HepG2 (cell line): ENCODE measurements around the gene PISD. TPM values are rescaled to one million over a fixed set of nuclear protein-coding genes. Genes with fewer than 3 reads are reported as not detected.
A peak's percentile ranks its signal among the peaks of the same experiment; 100 is the strongest.

ENCODE experiments used
- FOXM1 ChIP-seq: sonication (generic); formaldehyde crosslinking; IDR thresholded peaks from 2 replicates; pipeline ENCODE4 v1.5.0; 2020; ENCODE audit warnings: missing genetic modification reagents
- GLI4 ChIP-seq: sonication (generic); formaldehyde crosslinking; IDR thresholded peaks from 2 replicates; pipeline ENCODE4 v1.5.1; 2020; ENCODE audit warnings: missing genetic modification reagents, mild to moderate bottlenecking, moderate library complexity, borderline replicate concordance
- NFYB ChIP-seq: sonication (generic); formaldehyde crosslinking; IDR thresholded peaks from 2 replicates; pipeline ENCODE4 v1.4.0; 2020; ENCODE audit warnings: missing genetic modification reagents
- RAD21 ChIP-seq: fragments of 450-650 bp; formaldehyde crosslinking; IDR thresholded peaks from 2 replicates; pipeline ENCODE4 v1.5.0; 2020; ENCODE audit warnings: mild to moderate bottlenecking
- SIN3A ChIP-seq: IDR thresholded peaks from 2 replicates; pipeline ENCODE4 v1.6.1; 2011; ENCODE audit warnings: low read depth, mild to moderate bottlenecking, control low read depth, low read length, borderline replicate concordance
- SUZ12 ChIP-seq: fragments of 150-350 bp; IDR thresholded peaks from 2 replicates; pipeline ENCODE4 v1.6.1; 2014; ENCODE audit warnings: low read depth, low read length
- THAP11 ChIP-seq: IDR thresholded peaks from 2 replicates; pipeline ENCODE4 v1.6.1; 2016; ENCODE audit warnings: missing biosample characterization, missing genetic modification reagents
- ZNF10 ChIP-seq: sonication (generic); formaldehyde crosslinking; IDR thresholded peaks from 2 replicates; pipeline ENCODE4 v1.4.0; 2020; ENCODE audit warnings: mild to moderate bottlenecking, low read depth, missing genetic modification reagents, borderline replicate concordance
- ZNF256 ChIP-seq: sonication (generic); formaldehyde crosslinking; conservative IDR thresholded peaks from 2 replicates; pipeline ENCODE4 v1.4.0; 2020; ENCODE audit warnings: missing genetic modification reagents
- ZNF33B ChIP-seq: sonication (generic); formaldehyde crosslinking; IDR thresholded peaks from 2 replicates; pipeline ENCODE4 v1.5.1; 2020; ENCODE audit warnings: mild to moderate bottlenecking, missing genetic modification reagents
- ZNF343 ChIP-seq: sonication (generic); formaldehyde crosslinking; IDR thresholded peaks from 2 replicates; pipeline ENCODE4 v1.4.0; 2020; ENCODE audit warnings: mild to moderate bottlenecking, missing genetic modification reagents
- ZNF577 ChIP-seq: sonication (generic); formaldehyde crosslinking; IDR thresholded peaks from 2 replicates; pipeline ENCODE4 v1.4.0; 2020; ENCODE audit warnings: mild to moderate bottlenecking, low read depth, missing genetic modification reagents, borderline replicate concordance
- ZNF747 ChIP-seq: sonication (generic); formaldehyde crosslinking; IDR thresholded peaks from 2 replicates; pipeline ENCODE4 v1.8.1; 2023; ENCODE audit warnings: missing genetic modification reagents, mild to moderate bottlenecking, borderline replicate concordance
- ZZZ3 ChIP-seq: sonication (generic); formaldehyde crosslinking; IDR thresholded peaks from 2 replicates; pipeline ENCODE4 v1.4.0; 2020; ENCODE audit warnings: missing genetic modification reagents, mild to moderate bottlenecking, borderline replicate concordance
- polyA plus RNA-seq, 8 experiments: library from polyadenylated mRNA; depleted of rRNA in 3 of 8; stranded (reverse) in 7 of 8; unstranded in 1 of 8; fragments of >200 nt; fragmentation: Illumina TruSeq in 4 of 8; extraction: Trizol in 4 of 8; gene quantifications; 2 replicates each; pipeline versions ENCODE4 v1.2.1 to v1.2.3, GENCODE V29; 2011 to 2016; ENCODE audit warnings: low read depth in 4 of 8, missing spikeins in 1 of 8, mixed read lengths in 1 of 8; ENCODE audit not compliant: insufficient read depth in 1 of 8
- total RNA-seq, 5 experiments: library from RNA; depleted of rRNA; stranded (reverse); fragments of >200 nt; fragmentation: Illumina TruSeq; extraction: Trizol; gene quantifications; 2 replicates each; pipeline ENCODE4 v1.2.3, GENCODE V29; 2016; ENCODE audit warnings: low read depth in 1 of 5
- TF ChIP-seq, protein P1 (sequence below): sonication (generic); formaldehyde crosslinking; IDR thresholded peaks from 2 replicates; pipeline ENCODE4 v1.4.0; 2020; ENCODE audit warnings: missing genetic modification reagents, mild to moderate bottlenecking, borderline replicate concordance
- TF ChIP-seq, protein P2 (sequence below): sonication (generic); formaldehyde crosslinking; IDR thresholded peaks from 2 replicates; pipeline ENCODE4 v1.5.0; 2020; ENCODE audit warnings: mild to moderate bottlenecking, missing genetic modification reagents
- TF ChIP-seq, protein P3 (sequence below): sonication (generic); formaldehyde crosslinking; IDR thresholded peaks from 2 replicates; pipeline ENCODE4 v1.8.1; 2022; ENCODE audit warnings: low read depth, mild to moderate bottlenecking, missing genetic modification reagents
- TF ChIP-seq, protein P4 (sequence below): IDR thresholded peaks from 2 replicates; pipeline ENCODE4 v1.6.1; 2016; ENCODE audit warnings: control low read depth
- TF ChIP-seq, protein P5 (sequence below): sonication (generic); formaldehyde crosslinking; conservative IDR thresholded peaks from 2 replicates; pipeline ENCODE4 v1.8.0; 2022; ENCODE audit warnings: mild to moderate bottlenecking, moderate library complexity, missing genetic modification reagents

The PISD gene
- total and polyA plus RNA-seq, 2 of the 13 experiments (the other 11 are each of a cell fraction or from before 2014, with no cell fraction given), result 30.1 to 47.7 TPM

DNA sequence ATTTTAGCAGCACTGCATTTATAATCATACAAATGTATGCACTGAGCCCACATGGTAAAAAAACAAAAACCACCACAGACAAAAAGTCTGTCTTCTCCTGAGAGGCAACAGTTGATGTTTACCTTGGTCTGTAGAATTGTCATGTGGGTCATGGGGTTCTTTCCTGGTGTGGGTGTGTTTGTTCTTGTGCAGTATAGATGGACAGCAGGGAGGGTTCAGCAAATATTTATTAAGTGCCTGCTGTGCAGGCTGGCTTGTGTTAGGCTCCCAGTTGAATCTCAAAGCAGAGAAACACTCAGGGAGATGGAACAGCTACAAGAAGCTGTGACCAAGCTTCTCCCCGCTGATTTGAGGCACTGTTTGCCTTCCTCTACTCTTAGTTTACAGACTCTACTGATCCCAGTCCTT is 82.2 kb downstream of the PISD start (continued):
- TF ChIP-seq ZNF10 (CRISPR knock-in tag), result no peak
- TF ChIP-seq SUZ12, result no peak
- TF ChIP-seq, protein P1, sequence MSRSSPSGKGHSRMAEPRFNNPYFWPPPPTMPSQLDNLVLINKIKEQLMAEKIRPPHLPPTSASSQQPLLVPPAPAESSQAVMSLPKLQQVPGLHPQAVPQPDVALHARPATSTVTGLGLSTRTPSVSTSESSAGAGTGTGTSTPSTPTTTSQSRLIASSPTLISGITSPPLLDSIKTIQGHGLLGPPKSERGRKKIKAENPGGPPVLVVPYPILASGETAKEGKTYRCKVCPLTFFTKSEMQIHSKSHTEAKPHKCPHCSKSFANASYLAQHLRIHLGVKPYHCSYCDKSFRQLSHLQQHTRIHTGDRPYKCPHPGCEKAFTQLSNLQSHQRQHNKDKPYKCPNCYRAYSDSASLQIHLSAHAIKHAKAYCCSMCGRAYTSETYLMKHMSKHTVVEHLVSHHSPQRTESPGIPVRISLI (CRISPR knock-in tag), result peak; percentile 86
- TF ChIP-seq THAP11 (CRISPR knock-in tag), result peak; percentile 62
- no peak for TF ChIP-seq FOXM1
- TF ChIP-seq, protein P2, sequence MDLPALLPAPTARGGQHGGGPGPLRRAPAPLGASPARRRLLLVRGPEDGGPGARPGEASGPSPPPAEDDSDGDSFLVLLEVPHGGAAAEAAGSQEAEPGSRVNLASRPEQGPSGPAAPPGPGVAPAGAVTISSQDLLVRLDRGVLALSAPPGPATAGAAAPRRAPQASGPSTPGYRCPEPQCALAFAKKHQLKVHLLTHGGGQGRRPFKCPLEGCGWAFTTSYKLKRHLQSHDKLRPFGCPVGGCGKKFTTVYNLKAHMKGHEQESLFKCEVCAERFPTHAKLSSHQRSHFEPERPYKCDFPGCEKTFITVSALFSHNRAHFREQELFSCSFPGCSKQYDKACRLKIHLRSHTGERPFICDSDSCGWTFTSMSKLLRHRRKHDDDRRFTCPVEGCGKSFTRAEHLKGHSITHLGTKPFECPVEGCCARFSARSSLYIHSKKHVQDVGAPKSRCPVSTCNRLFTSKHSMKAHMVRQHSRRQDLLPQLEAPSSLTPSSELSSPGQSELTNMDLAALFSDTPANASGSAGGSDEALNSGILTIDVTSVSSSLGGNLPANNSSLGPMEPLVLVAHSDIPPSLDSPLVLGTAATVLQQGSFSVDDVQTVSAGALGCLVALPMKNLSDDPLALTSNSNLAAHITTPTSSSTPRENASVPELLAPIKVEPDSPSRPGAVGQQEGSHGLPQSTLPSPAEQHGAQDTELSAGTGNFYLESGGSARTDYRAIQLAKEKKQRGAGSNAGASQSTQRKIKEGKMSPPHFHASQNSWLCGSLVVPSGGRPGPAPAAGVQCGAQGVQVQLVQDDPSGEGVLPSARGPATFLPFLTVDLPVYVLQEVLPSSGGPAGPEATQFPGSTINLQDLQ (CRISPR knock-in tag), result no peak
- TF ChIP-seq SIN3A, result peak; percentile 67; the same call in 1 of the 2 replicates
- no peak for TF ChIP-seq ZNF577
- TF ChIP-seq ZNF747 (CRISPR knock-in tag), result 0 out of 2 replicates have a peak, but pooled peaks have one; percentile 49
- 0 out of 2 replicates have a peak, but pooled peaks have one; percentile 31 for TF ChIP-seq ZNF343 (CRISPR knock-in tag)
- TF ChIP-seq RAD21 (CRISPR knock-in tag), result no peak
- TF ChIP-seq, protein P3, sequence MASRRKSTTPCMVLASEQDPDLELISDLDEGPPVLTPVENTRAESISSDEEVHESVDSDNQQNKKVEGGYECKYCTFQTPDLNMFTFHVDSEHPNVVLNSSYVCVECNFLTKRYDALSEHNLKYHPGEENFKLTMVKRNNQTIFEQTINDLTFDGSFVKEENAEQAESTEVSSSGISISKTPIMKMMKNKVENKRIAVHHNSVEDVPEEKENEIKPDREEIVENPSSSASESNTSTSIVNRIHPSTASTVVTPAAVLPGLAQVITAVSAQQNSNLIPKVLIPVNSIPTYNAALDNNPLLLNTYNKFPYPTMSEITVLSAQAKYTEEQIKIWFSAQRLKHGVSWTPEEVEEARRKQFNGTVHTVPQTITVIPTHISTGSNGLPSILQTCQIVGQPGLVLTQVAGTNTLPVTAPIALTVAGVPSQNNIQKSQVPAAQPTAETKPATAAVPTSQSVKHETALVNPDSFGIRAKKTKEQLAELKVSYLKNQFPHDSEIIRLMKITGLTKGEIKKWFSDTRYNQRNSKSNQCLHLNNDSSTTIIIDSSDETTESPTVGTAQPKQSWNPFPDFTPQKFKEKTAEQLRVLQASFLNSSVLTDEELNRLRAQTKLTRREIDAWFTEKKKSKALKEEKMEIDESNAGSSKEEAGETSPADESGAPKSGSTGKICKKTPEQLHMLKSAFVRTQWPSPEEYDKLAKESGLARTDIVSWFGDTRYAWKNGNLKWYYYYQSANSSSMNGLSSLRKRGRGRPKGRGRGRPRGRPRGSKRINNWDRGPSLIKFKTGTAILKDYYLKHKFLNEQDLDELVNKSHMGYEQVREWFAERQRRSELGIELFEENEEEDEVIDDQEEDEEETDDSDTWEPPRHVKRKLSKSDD (CRISPR knock-in tag), result no peak
- no peak for TF ChIP-seq NFYB (CRISPR knock-in tag)
- TF ChIP-seq ZZZ3 (CRISPR knock-in tag), result no peak
- no peak for TF ChIP-seq ZNF33B (CRISPR knock-in tag)
- TF ChIP-seq ZNF256, result no peak
- TF ChIP-seq, protein P4, sequence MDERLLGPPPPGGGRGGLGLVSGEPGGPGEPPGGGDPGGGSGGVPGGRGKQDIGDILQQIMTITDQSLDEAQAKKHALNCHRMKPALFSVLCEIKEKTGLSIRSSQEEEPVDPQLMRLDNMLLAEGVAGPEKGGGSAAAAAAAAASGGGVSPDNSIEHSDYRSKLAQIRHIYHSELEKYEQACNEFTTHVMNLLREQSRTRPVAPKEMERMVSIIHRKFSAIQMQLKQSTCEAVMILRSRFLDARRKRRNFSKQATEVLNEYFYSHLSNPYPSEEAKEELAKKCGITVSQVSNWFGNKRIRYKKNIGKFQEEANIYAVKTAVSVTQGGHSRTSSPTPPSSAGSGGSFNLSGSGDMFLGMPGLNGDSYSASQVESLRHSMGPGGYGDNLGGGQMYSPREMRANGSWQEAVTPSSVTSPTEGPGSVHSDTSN (CRISPR knock-in tag), result peak; percentile 50; the same call in 1 of the 2 replicates
- TF ChIP-seq, protein P5, sequence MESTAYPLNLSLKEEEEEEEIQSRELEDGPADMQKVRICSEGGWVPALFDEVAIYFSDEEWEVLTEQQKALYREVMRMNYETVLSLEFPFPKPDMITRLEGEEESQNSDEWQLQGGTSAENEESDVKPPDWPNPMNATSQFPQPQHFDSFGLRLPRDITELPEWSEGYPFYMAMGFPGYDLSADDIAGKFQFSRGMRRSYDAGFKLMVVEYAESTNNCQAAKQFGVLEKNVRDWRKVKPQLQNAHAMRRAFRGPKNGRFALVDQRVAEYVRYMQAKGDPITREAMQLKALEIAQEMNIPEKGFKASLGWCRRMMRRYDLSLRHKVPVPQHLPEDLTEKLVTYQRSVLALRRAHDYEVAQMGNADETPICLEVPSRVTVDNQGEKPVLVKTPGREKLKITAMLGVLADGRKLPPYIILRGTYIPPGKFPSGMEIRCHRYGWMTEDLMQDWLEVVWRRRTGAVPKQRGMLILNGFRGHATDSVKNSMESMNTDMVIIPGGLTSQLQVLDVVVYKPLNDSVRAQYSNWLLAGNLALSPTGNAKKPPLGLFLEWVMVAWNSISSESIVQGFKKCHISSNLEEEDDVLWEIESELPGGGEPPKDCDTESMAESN (CRISPR knock-in tag), result no peak
- no peak for TF ChIP-seq GLI4 (CRISPR knock-in tag)
